Measurements from ENCODE around the gene KCNA10.
A peak's percentile ranks its signal among the peaks of the same experiment; 100 is the strongest.

KCNA10 gene

GRCh38 chr1:110519125-110519810 is at the start of gene KCNA10:
TSS of gene KCNA10 (minus strand) at chr1:110519175. CDS start at chr1:110518787, 388 bp downstream.
- no peak for DNase-seq

GRCh38 chr1:110566836-110567235 is 47.9 kb upstream of the KCNA10 start:
- no peak for DNase-seq

GRCh38 chr1:110565565-110565964 is 46.6 kb upstream of the KCNA10 start:
- DNase-seq: no peak

GRCh38 chr1:110563089-110563488 is 44.1 kb upstream of the KCNA10 start:
- DNase-seq: no peak

- no peak for DNase-seq
These were observed 42.6 kb upstream of the KCNA10 start for GRCh38 chr1:110561596-110561995.

- no peak for DNase-seq
These were observed 40.2 kb upstream of the KCNA10 start for GRCh38 chr1:110559157-110559556.

GRCh38 chr1:110557481-110557880 is 38.5 kb upstream of the KCNA10 start:
- DNase-seq: no peak

GRCh38 chr1:110556471-110556807 is 37.5 kb upstream of the KCNA10 start:
- DNase-seq: no peak

GRCh38 chr1:110555807-110556470 is 37.0 kb upstream of the KCNA10 start:
- no peak for DNase-seq

GRCh38 chr1:110554871-110555801 is 36.2 kb upstream of the KCNA10 start:
- peak; percentile 31 to 58 for DNase-seq

GRCh38 chr1:110551278-110551809 is 32.4 kb upstream of the KCNA10 start:
- DNase-seq: no peak

GRCh38 chr1:110549831-110550230 is 30.9 kb upstream of the KCNA10 start:
- DNase-seq: no peak

GRCh38 chr1:110548381-110548780 is 29.4 kb upstream of the KCNA10 start:
- no peak for DNase-seq

GRCh38 chr1:110547017-110547416 is 28.0 kb upstream of the KCNA10 start:
- DNase-seq: no peak

GRCh38 chr1:110545492-110545891 is 26.5 kb upstream of the KCNA10 start:
- DNase-seq: no peak

- DNase-seq: no peak
These were observed 25.8 kb upstream of the KCNA10 start for GRCh38 chr1:110544753-110545152.

GRCh38 chr1:110542725-110543124 is 23.8 kb upstream of the KCNA10 start:
- no peak for DNase-seq

- DNase-seq: no peak
These were observed 23.0 kb upstream of the KCNA10 start for GRCh38 chr1:110541906-110542395.

- DNase-seq: no peak
These were observed 22.1 kb upstream of the KCNA10 start for GRCh38 chr1:110540891-110541685.

- no peak for DNase-seq
These were observed 19.9 kb upstream of the KCNA10 start for GRCh38 chr1:110538921-110539320.

GRCh38 chr1:110538075-110538474 is 19.1 kb upstream of the KCNA10 start:
- DNase-seq: no peak

GRCh38 chr1:110535985-110536384 is 17.0 kb upstream of the KCNA10 start:
- no peak for DNase-seq
